MM.1S (cell line): ENCODE measurements around the gene SON.

Experiments
- EZH2phosphoT487 ChIP-seq: fragments of 300-600 bp; sonication (generic); IDR thresholded peaks from 2 replicates; pipeline ENCODE4 v1.6.1; 2018; ENCODE audit warnings: antibody characterized with exemption, low read length
- TF ChIP-seq, protein P1 (sequence below): fragments of 300-600 bp; sonication (generic); IDR thresholded peaks from 2 replicates; pipeline ENCODE4 v1.5.1; 2016; ENCODE audit warnings: antibody characterized with exemption, low read length, mixed read lengths

DNA sequence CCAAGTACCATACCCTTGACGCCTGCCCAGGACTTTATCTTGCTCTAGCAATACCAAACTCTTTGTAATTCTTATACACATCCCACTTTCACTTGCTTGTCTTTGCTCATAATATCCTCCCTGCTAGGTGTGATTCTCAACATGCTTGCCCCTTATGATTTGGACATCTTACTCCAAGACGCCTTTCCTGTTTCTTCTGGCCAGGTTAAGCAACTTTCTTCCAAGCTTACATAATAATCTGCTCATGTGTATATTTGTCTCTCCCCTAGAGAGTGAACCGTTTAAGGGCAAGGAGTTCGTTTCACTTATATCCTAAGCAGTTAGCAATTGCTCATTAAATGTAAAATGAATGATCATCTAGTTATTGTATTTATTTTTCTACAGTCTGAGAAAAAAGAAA lies 76.9 kb downstream of the SON start:
- no peak for TF ChIP-seq EZH2phosphoT487
- TF ChIP-seq, protein P1, sequence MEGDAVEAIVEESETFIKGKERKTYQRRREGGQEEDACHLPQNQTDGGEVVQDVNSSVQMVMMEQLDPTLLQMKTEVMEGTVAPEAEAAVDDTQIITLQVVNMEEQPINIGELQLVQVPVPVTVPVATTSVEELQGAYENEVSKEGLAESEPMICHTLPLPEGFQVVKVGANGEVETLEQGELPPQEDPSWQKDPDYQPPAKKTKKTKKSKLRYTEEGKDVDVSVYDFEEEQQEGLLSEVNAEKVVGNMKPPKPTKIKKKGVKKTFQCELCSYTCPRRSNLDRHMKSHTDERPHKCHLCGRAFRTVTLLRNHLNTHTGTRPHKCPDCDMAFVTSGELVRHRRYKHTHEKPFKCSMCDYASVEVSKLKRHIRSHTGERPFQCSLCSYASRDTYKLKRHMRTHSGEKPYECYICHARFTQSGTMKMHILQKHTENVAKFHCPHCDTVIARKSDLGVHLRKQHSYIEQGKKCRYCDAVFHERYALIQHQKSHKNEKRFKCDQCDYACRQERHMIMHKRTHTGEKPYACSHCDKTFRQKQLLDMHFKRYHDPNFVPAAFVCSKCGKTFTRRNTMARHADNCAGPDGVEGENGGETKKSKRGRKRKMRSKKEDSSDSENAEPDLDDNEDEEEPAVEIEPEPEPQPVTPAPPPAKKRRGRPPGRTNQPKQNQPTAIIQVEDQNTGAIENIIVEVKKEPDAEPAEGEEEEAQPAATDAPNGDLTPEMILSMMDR = no peak
